DND-41 (cell line): ENCODE results near the gene CREM.

Experiments
- ATAC-seq: fragments of 200-7000 bp; cut with Tn5 transposase; 3 replicates; pipeline ENCODE4 v1.9.1; 2021; ENCODE audit warnings: low read depth; ENCODE audit not compliant: insufficient read depth
- DNase-seq: peaks from one replicate; pipeline ENCODE4 v3.0.0-alpha.2; 2020
- H2AFZ ChIP-seq: 2 replicates; pipeline ENCODE4 v1.6.0; 2012; ENCODE audit warnings: low read depth, low read length
- H3K27ac ChIP-seq: 2 replicates; pipeline ENCODE4 v1.5.1; 2012; ENCODE audit warnings: low read length, inconsistent platforms
- H3K27me3 ChIP-seq: fragments of 200-600 bp; sonication (generic); 2 replicates; pipeline ENCODE4 v1.6.0; 2012; ENCODE audit warnings: low read length, mild to moderate bottlenecking, inconsistent platforms; ENCODE audit not compliant: insufficient read depth, poor library complexity
- H3K36me3 ChIP-seq: 2 replicates; pipeline ENCODE4 v1.5.1; 2012; ENCODE audit warnings: low read length, inconsistent platforms; ENCODE audit not compliant: insufficient read depth
- H3K4me1 ChIP-seq: 2 replicates; pipeline ENCODE4 v1.5.1; 2012; ENCODE audit warnings: mild to moderate bottlenecking, low read length; ENCODE audit not compliant: insufficient read depth
- H3K4me2 ChIP-seq: 2 replicates; pipeline ENCODE4 v1.6.0; 2012; ENCODE audit warnings: mild to moderate bottlenecking, moderate library complexity, low read length, inconsistent platforms; ENCODE audit not compliant: insufficient read depth
- H3K4me3 ChIP-seq, 2 experiments: fragments of 200-600 bp in 1 of 2; shearing (Covaris generic) in 1 of 2; 2 replicates each; pipeline ENCODE4 v1.5.1; 2012 to 2016; ENCODE audit warnings: inconsistent platforms in 2 of 2, low read length in 2 of 2, mild to moderate bottlenecking in 2 of 2, low read depth in 1 of 2, moderate library complexity in 1 of 2
- H3K79me2 ChIP-seq: 2 replicates; pipeline ENCODE4 v1.6.0; 2012; ENCODE audit warnings: low read length, inconsistent platforms; ENCODE audit not compliant: insufficient read depth
- H3K9ac ChIP-seq: 2 replicates; pipeline ENCODE4 v1.6.0; 2012; ENCODE audit warnings: low read depth, mild to moderate bottlenecking, inconsistent platforms, low read length, moderate library complexity
- H3K9me3 ChIP-seq: 2 replicates; pipeline ENCODE4 v1.5.1; 2012; ENCODE audit warnings: low read length, moderate library complexity, mild to moderate bottlenecking, inconsistent platforms; ENCODE audit not compliant: insufficient read depth, severe bottlenecking
- H4K20me1 ChIP-seq: 2 replicates; pipeline ENCODE4 v1.6.0; 2012; ENCODE audit warnings: low read length; ENCODE audit not compliant: insufficient read depth
- CTCF ChIP-seq: IDR thresholded peaks from 2 replicates; pipeline ENCODE4 v1.5.1; 2012; ENCODE audit warnings: borderline replicate concordance, low read length, moderate library complexity, mild to moderate bottlenecking; ENCODE audit not compliant: poor library complexity, severe bottlenecking; ENCODE audit errors: extremely low read depth
- EZH2 ChIP-seq: IDR thresholded peaks from 3 replicates; pipeline ENCODE4 v1.6.1; 2012; ENCODE audit warnings: borderline replicate concordance, low read depth, mild to moderate bottlenecking, moderate library complexity, low read length, inconsistent platforms; ENCODE audit not compliant: severe bottlenecking

The CREM gene

GRCh38 chr10:35091994-35092790, 34.5 kb upstream of the CREM start:
- no peaks in the 10 kb centered on the region for H3K27me3 ChIP-seq
- ATAC-seq (no peak), DNase-seq (no peak)
- H3K79me2 ChIP-seq, result peaks cover 31% of the 10 kb centered on the region
- no peak for TF ChIP-seq CTCF
- TF ChIP-seq EZH2, result no peak
- no peak overlapping the region for H3K4me3 ChIP-seq
- peaks cover 7% of the 10 kb centered on the region for H4K20me1 ChIP-seq
- H2AFZ ChIP-seq, result no peak overlapping the region
- no peak overlapping the region for H3K27ac ChIP-seq
- no peak overlapping the region for H3K9ac ChIP-seq
- peaks cover 5% of the 10 kb centered on the region for H3K9me3 ChIP-seq
- peaks cover 32% of the 10 kb centered on the region for H3K4me1 ChIP-seq
- no peak overlapping the region for H3K4me2 ChIP-seq
- no peaks in the 10 kb centered on the region for H3K36me3 ChIP-seq

GRCh38 chr10:35092851-35093250, 33.8 kb upstream of the CREM start:
- TF ChIP-seq EZH2, result no peak
- TF ChIP-seq CTCF, result no peak
- Histone ChIP-seq H3K4me2 (no peak overlapping the region), H3K36me3 (no peaks in the 10 kb centered on the region), H3K79me2 (peaks cover 24% of the 10 kb centered on the region), H3K27me3 (no peaks in the 10 kb centered on the region), H3K27ac (no peak overlapping the region), H3K9me3 (peaks cover 5% of the 10 kb centered on the region), H4K20me1 (peaks cover 3% of the 10 kb centered on the region; the same call in 1 of the 2 replicates), H3K4me3 (no peak overlapping the region), H3K9ac (no peak overlapping the region), H2AFZ (no peak overlapping the region), H3K4me1 (peaks cover 25% of the 10 kb centered on the region)
- ATAC-seq, result no peak
- no peak for DNase-seq

- TF ChIP-seq CTCF (no peak), EZH2 (no peak)
- H2AFZ ChIP-seq, result no peak overlapping the region
- H4K20me1 ChIP-seq, result no peaks in the 10 kb centered on the region
These were observed 30.3 kb upstream of the CREM start for GRCh38 chr10:35096312-35096711.

More at GRCh38 chr10:35096312-35096711, 30.3 kb upstream of the CREM start:
- Histone ChIP-seq H3K36me3 (no peaks in the 10 kb centered on the region), H3K79me2 (no peaks in the 10 kb centered on the region), H3K9me3 (peaks cover 5% of the 10 kb centered on the region), H3K4me3 (no peak overlapping the region), H3K27me3 (peaks cover 4% of the 10 kb centered on the region), H3K27ac (no peak overlapping the region), H3K4me2 (no peak overlapping the region), H3K9ac (no peak overlapping the region), H3K4me1 (peaks cover 1% of the 10 kb centered on the region)
- ATAC-seq (no peak), DNase-seq (no peak)
